HL-60 (cell line): ENCODE measurements around the gene DNAJC10.
"Not testable (repeated sequence)": the region's sequence is repeated elsewhere in the genome, so short reads cannot be mapped to it uniquely, and the experiment has no call there.

Experiments
- DNase-seq, 2 experiments: peaks; one replicate each; pipeline ENCODE4 v3.0.0-alpha.2; 2010 to 2020; ENCODE audit warnings: low read depth in 1 of 2, low spot score in 1 of 2
- H3K27ac ChIP-seq: fragments of 250-450 bp; sonication (Bioruptor Pico); replicated peaks from 2 replicates; pipeline ENCODE4 v1.5.1; 2020; ENCODE audit warnings: mild to moderate bottlenecking, moderate library complexity
- H3K27me3 ChIP-seq: fragments of 250-450 bp; sonication (Bioruptor Pico); 2 replicates; pipeline ENCODE4 v1.5.1; 2021; ENCODE audit warnings: mild to moderate bottlenecking, moderate library complexity; ENCODE audit not compliant: insufficient read depth, poor library complexity, severe bottlenecking
- H3K4me3 ChIP-seq: replicated peaks from 2 replicates; pipeline ENCODE4 v1.5.1; 2011; ENCODE audit warnings: mild to moderate bottlenecking, control low read depth, low read length; ENCODE audit not compliant: insufficient read depth
- CTCF ChIP-seq: IDR thresholded peaks from one replicate; pipeline ENCODE4 v1.5.1; 2011; ENCODE audit warnings: low read length, control low read depth, inconsistent platforms; ENCODE audit not compliant: insufficient read depth
- GABPA ChIP-seq: IDR thresholded peaks from 2 replicates; pipeline ENCODE4 v1.6.1; 2012; ENCODE audit warnings: low read depth
- POLR2AphosphoS5 ChIP-seq: IDR thresholded peaks from 2 replicates; pipeline ENCODE4 v1.6.1; 2012; ENCODE audit warnings: low read depth
- REST ChIP-seq: IDR thresholded peaks from 2 replicates; pipeline ENCODE4 v1.6.1; 2012; ENCODE audit warnings: low read depth; ENCODE audit not compliant: insufficient replicate concordance
- SPI1 ChIP-seq: IDR thresholded peaks from 2 replicates; pipeline ENCODE4 v1.6.1; 2012; ENCODE audit warnings: low read depth, mild to moderate bottlenecking, borderline replicate concordance

The DNAJC10 gene

GRCh38 chr2:182730486-182730885 lies 14.4 kb downstream of the DNAJC10 start:
- H3K27ac ChIP-seq: no peak overlapping the region
- no peak for DNase-seq
- no peak overlapping the region for H3K4me3 ChIP-seq
- no peak for TF ChIP-seq GABPA
- TF ChIP-seq POLR2AphosphoS5: no peak
- no peak for TF ChIP-seq SPI1
- no peak for TF ChIP-seq CTCF
- TF ChIP-seq REST: no peak
- no peaks in the 10 kb centered on the region for H3K27me3 ChIP-seq

GRCh38 chr2:182732736-182733135 lies 16.7 kb downstream of the DNAJC10 start:
- H3K27ac ChIP-seq: no peak overlapping the region
- H3K4me3 ChIP-seq: no peak overlapping the region
- TF ChIP-seq GABPA: no peak
- TF ChIP-seq SPI1: no peak
- no peak for TF ChIP-seq CTCF
- TF ChIP-seq POLR2AphosphoS5: no peak
- no peak for TF ChIP-seq REST
- H3K27me3 ChIP-seq: no peaks in the 10 kb centered on the region
- DNase-seq: no peak

- DNase-seq: no peak
- H3K27me3 ChIP-seq: no peaks in the 10 kb centered on the region
- TF ChIP-seq GABPA (no peak), POLR2AphosphoS5 (no peak), SPI1 (no peak), CTCF (no peak), REST (no peak)
These were observed 17.5 kb downstream of the DNAJC10 start for GRCh38 chr2:182733572-182733971.

GRCh38 chr2:182736856-182737255 lies 20.8 kb downstream of the DNAJC10 start:
- not testable (repeated sequence) for H3K27me3 ChIP-seq, H3K4me3 ChIP-seq, DNase-seq, H3K27ac ChIP-seq

More at GRCh38 chr2:182733572-182733971, 17.5 kb downstream of the DNAJC10 start:
- Histone ChIP-seq H3K4me3 (no peak overlapping the region), H3K27ac (no peak overlapping the region)
